CD4-positive, alpha-beta T cell (primary cell): ENCODE measurements around the gene FASTK. TPM values are rescaled to one million over a fixed set of nuclear protein-coding genes. Genes with fewer than 3 reads are reported as not detected.

Experiments
- ATAC-seq: fragments of 200-7000 bp; cut with Tn5 transposase; one replicate; pipeline ENCODE4 v1.10.0; 2022; ENCODE audit warnings: mild to moderate bottlenecking; ENCODE audit not compliant: poor library complexity
- CTCF ChIA-PET: fragments of 350-600 bp; sonication (Branson Sonifier 250); formaldehyde crosslinking; loops from one replicate; lab custom pipeline; 2021; ENCODE audit warnings: antibody characterized with exemption, inconsistent platforms; lab: Charles Lee
- POLR2A ChIA-PET: fragments of 350-600 bp; sonication (Branson Sonifier 250); formaldehyde crosslinking; loops from one replicate; lab custom pipeline; 2021; ENCODE audit warnings: antibody characterized with exemption, inconsistent platforms; lab: Charles Lee
- DNase-seq, 14 experiments: peaks; one replicate each; pipeline ENCODE4 v3.0.0-alpha.2; 2013 to 2020; ENCODE audit warnings: mixed read lengths in 2 of 14
- H3K27ac ChIP-seq, 2 donors: one replicate each; pipeline versions ENCODE4 v1.5.1 to v1.7.0; 2013; ENCODE audit warnings: low read length in 2 of 2, low read depth in 1 of 2, mild to moderate bottlenecking in 1 of 2
- H3K27me3 ChIP-seq, 2 experiments: 1 replicate in 1 of 2; 2 replicates in 1 of 2; pipeline versions ENCODE4 v1.6.1 to v1.7.0; 2013; ENCODE audit warnings: low read length in 2 of 2, control low read depth in 1 of 2, mild to moderate bottlenecking in 1 of 2, moderate library complexity in 1 of 2; ENCODE audit not compliant: insufficient read depth in 2 of 2, control insufficient read depth in 1 of 2
- H3K36me3 ChIP-seq: one replicate; pipeline ENCODE4 v1.6.1; 2013; ENCODE audit warnings: low read length, control low read depth; ENCODE audit not compliant: insufficient read depth
- H3K4me1 ChIP-seq: one replicate; pipeline ENCODE4 v1.6.1; 2013; ENCODE audit warnings: low read length, control low read depth; ENCODE audit not compliant: insufficient read depth
- H3K4me3 ChIP-seq: one replicate; pipeline ENCODE4 v1.5.1; 2013; ENCODE audit warnings: mild to moderate bottlenecking, low read length, moderate library complexity
- H3K9me3 ChIP-seq, 2 experiments: 1 replicate in 1 of 2; 2 replicates in 1 of 2; pipeline versions ENCODE4 v1.6.1 to v1.7.0; 2013; ENCODE audit warnings: low read length in 2 of 2, mild to moderate bottlenecking in 2 of 2, control low read depth in 1 of 2, moderate library complexity in 1 of 2; ENCODE audit not compliant: control insufficient read depth in 1 of 2, insufficient read depth in 1 of 2
- H3K27ac Mint-ChIP-seq: one replicate; pipeline ENCODE4 v1.8.0; 2020; ENCODE audit warnings: mixed read lengths
- H3K27me3 Mint-ChIP-seq: one replicate; pipeline ENCODE4 v1.8.0; 2021; ENCODE audit warnings: mixed read lengths
- H3K36me3 Mint-ChIP-seq: one replicate; pipeline ENCODE4 v1.8.0; 2021; ENCODE audit warnings: low read depth, mixed read lengths
- H3K4me1 Mint-ChIP-seq: one replicate; pipeline ENCODE4 v1.8.0; 2021; ENCODE audit warnings: low read depth, mixed read lengths
- H3K4me3 Mint-ChIP-seq: one replicate; pipeline ENCODE4 v1.8.0; 2020; ENCODE audit warnings: mild to moderate bottlenecking, mixed read lengths
- H3K9me3 Mint-ChIP-seq: one replicate; pipeline ENCODE4 v1.8.0; 2020; ENCODE audit warnings: mixed read lengths
- CTCF ChIP-seq: fragments of 200-600 bp; IDR thresholded peaks from one replicate; pipeline ENCODE4 v1.8.0; 2022; ENCODE audit warnings: antibody characterized with exemption, mild to moderate bottlenecking
- intact Hi-C, 2 experiments: fragments of 100-400 bp; cut with DNase I in 1 of 2; cut with micrococcal nuclease in 1 of 2; formaldehyde crosslinking; loops; one replicate each; pipeline versions ENCODE4 v1.15.1 to v1.9.0; 2023 to 2025; cut with DNase I, micrococcal nuclease
- total RNA-seq, 174 experiments: library from RNA in 2 of 174; stranded (reverse) in 2 of 174; gene quantifications; one replicate each; pipeline ENCODE4 v1.2.3 and lab custom pipeline; 2021 to 2026

Gene FASTK
- total RNA-seq, 2 experiments from 2014 or later, result 82.2 to 84.2 TPM

GRCh38 chr7:151124899-151125399 lies 44.3 kb upstream of the FASTK start:
- Histone ChIP-seq H3K27ac (no peak overlapping the region), H3K4me1 (peaks cover 9% of the 10 kb centered on the region), H3K27me3 (no peaks in the 10 kb centered on the region), H3K9me3 (no peaks in the 10 kb centered on the region), H3K36me3 (peaks cover 29% of the 10 kb centered on the region), H3K4me3 (no peak overlapping the region)
- H3K27ac Mint-ChIP-seq, result no peak overlapping the region
- H3K4me1 Mint-ChIP-seq, result peaks cover 6% of the 10 kb centered on the region
- no peaks in the 10 kb centered on the region for H3K27me3 Mint-ChIP-seq
- intact Hi-C loops, result loop anchor here (1.0 kb wide), 4 partner anchors 47 to 178 kb away; no protein-coding TSS in a partner anchor
- POLR2A ChIA-PET, result no interaction called here
- peaks cover 47% of the 10 kb centered on the region for H3K36me3 Mint-ChIP-seq
- no peaks in the 10 kb centered on the region for H3K9me3 Mint-ChIP-seq
- no peak overlapping the region for H3K4me3 Mint-ChIP-seq
- CTCF ChIA-PET, result interaction anchor here (0.9 to 1.4 kb wide), 3 partner anchors 14 to 83 kb away, joined by 3 to 5 read pairs (median 3); no protein-coding TSS in a partner anchor
- ATAC-seq (no peak), DNase-seq (no peak)
- no peak for TF ChIP-seq CTCF

- POLR2A ChIA-PET, result interaction anchor here (1.0 kb wide), 1 partner anchor 228 kb away, joined by 3 read pairs; no protein-coding TSS in a partner anchor
- H3K27me3 Mint-ChIP-seq, result no peaks in the 10 kb centered on the region
- ATAC-seq (no peak), DNase-seq (no peak)
- Histone ChIP-seq H3K9me3 (no peaks in the 10 kb centered on the region), H3K27ac (no peak overlapping the region), H3K4me1 (peaks cover 9% of the 10 kb centered on the region), H3K36me3 (peaks cover 26% of the 10 kb centered on the region), H3K27me3 (no peaks in the 10 kb centered on the region), H3K4me3 (no peak overlapping the region)
- no peak overlapping the region for H3K4me3 Mint-ChIP-seq
- no peak for TF ChIP-seq CTCF
- peaks cover 51% of the 10 kb centered on the region for H3K36me3 Mint-ChIP-seq
- no peak overlapping the region for H3K27ac Mint-ChIP-seq
- H3K9me3 Mint-ChIP-seq, result no peaks in the 10 kb centered on the region
- H3K4me1 Mint-ChIP-seq, result peaks cover 6% of the 10 kb centered on the region
- CTCF ChIA-PET, result interaction anchor here (0.9 to 1.4 kb wide), 10 partner anchors 9 to 161 kb away, joined by 3 to 15 read pairs (median 3); partner anchors contain the start of gene GBX1
- intact Hi-C loops, result loop anchor here (1.0 kb wide), 4 partner anchors 48 to 179 kb away; no protein-coding TSS in a partner anchor
These were observed 43.9 kb upstream of the FASTK start for GRCh38 chr7:151124481-151124880.

- Mint-ChIP-seq H3K4me1 (peaks cover 6% of the 10 kb centered on the region), H3K36me3 (peaks cover 56% of the 10 kb centered on the region), H3K27me3 (no peaks in the 10 kb centered on the region), H3K4me3 (peak overlapping the region; percentile 6), H3K27ac (no peak overlapping the region), H3K9me3 (no peaks in the 10 kb centered on the region)
- intact Hi-C loops, result loop anchor here (1.0 kb wide), 4 partner anchors 48 to 179 kb away; no protein-coding TSS in a partner anchor
- Histone ChIP-seq H3K4me3 (no peak overlapping the region), H3K4me1 (peaks cover 9% of the 10 kb centered on the region), H3K9me3 (no peaks in the 10 kb centered on the region), H3K27me3 (no peaks in the 10 kb centered on the region), H3K27ac (no peak overlapping the region), H3K36me3 (peaks cover 21% of the 10 kb centered on the region)
- CTCF ChIA-PET, result interaction anchor here (0.6 to 1.4 kb wide), 14 partner anchors 8 to 161 kb away, joined by 3 to 15 read pairs (median 3); partner anchors contain the start of genes GBX1 and SLC4A2
- DNase-seq (peak; percentile 74 to 91 (median 80)), ATAC-seq (peak; percentile 99)
- TF ChIP-seq CTCF, result peak; percentile 94
- POLR2A ChIA-PET, result interaction anchor here (1.0 kb wide), 1 partner anchor 229 kb away, joined by 3 read pairs; no protein-coding TSS in a partner anchor
These were observed 43.3 kb upstream of the FASTK start for GRCh38 chr7:151123822-151124464.
